ENCODE results near the gene PGAM1.

PGAM1 gene

DNA sequence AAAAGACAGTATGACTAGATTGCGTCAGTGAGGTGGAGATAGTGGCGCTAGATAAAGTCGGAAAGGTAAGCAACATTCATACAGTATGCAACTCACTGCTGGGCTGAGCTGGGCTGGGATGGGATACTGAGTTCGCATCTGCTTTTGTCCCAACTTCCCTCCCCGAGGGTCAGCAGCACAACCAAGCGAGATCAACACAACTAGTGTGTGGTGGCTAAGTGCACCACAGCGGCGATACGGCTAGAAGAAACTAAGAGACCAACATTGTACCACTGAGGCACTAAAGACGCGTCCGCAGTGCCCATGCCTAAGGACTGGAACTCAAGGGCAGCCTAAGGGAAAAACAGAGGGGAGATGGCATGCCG is 19.3 kb downstream of the PGAM1 start:
- Histone ChIP-seq H3K36me3 (ENCODE audit: control insufficient read depth, low read depth, low read length) (peaks cover 21% of the 10 kb centered on the region), H3K4me1 (ENCODE audit: control insufficient read depth, low read depth, low read length) (peaks cover 3% of the 10 kb centered on the region), H3K27ac (ENCODE audit: low read length) (peak overlapping the region; percentile 87), H3K27me3 (ENCODE audit: control insufficient read depth, insufficient read depth, low read length) (no peaks in the 10 kb centered on the region), H3K4me3 (ENCODE audit: low read length) (peak overlapping the region; percentile 99), H3K9ac (ENCODE audit: low read length) (peak overlapping the region; percentile 93), H3K9me3 (ENCODE audit: control insufficient read depth, low read depth, low read length) (no peaks in the 10 kb centered on the region)

DNA sequence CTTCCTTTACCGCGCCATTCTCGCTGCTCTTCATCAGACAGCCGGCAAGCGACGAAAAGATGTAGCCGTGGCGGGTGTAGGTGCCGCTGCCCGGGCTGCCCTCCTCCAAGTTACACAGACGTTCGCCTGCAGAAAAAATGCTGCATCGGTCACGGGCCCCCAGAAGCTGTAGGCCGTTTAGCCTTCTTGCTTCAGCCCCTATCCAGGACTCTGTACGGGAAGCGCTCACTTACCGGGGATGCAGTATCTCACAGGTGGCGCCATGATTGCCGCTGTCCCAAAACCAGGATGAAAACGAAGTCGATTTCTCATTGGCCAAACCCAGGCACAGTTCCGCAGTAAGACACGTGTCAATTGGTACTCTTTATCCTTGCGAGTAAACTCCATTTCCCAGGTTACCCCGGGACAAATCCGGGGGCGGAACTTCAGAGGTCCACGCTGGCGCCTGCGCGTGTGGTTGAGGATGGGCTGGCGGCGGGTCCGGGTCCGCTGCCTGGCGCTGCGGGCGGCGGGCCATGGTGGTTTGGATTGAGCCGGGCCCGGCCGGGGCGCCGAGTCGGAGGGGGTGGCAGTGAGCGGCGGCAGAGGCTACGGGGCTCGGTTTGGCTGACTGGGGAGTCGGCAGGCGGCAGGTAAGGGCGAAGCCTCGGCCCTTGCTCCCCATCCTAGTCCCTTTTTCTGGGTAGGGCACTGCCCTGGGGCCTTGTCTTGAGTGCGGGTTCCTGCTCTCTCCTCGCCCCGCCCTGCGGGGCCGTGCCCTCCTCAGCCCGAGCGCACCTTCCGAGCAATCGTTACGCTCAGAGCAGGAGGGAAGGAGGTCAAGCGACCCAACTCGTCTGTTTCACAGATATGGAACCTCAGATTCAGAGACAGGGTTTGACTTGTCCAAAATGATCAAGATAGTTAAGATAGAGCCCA is 20.0 kb downstream of the PGAM1 start, which contains the start of the genes EXOSC1 and ZDHHC16:
EXOSC1 (minus strand) TSS at position 285 of the 918 bp plus-strand sequence; CDS start at position 264, 21 bp downstream.
ZDHHC16 (plus strand) TSS at position 454 of the 918 bp plus-strand sequence. CDS start 5,501 bp downstream, outside the sequence.
- H3K9me3 ChIP-seq (ENCODE audit: control insufficient read depth, low read depth, low read length): no peaks in the 10 kb centered on the region
- H3K4me3 ChIP-seq (ENCODE audit: low read length): peak within 1 kb of the TSS; percentile 99
- peaks cover 17% of the 10 kb centered on the region for H3K36me3 ChIP-seq (ENCODE audit: control insufficient read depth, low read depth, low read length)
- peaks cover 3% of the 10 kb centered on the region for H3K4me1 ChIP-seq (ENCODE audit: control insufficient read depth, low read depth, low read length)
- peak within 1 kb of the TSS; percentile 87 for H3K27ac ChIP-seq (ENCODE audit: low read length)
- peak within 1 kb of the TSS; percentile 93 for H3K9ac ChIP-seq (ENCODE audit: low read length)
- no peaks in the 10 kb centered on the region for H3K27me3 ChIP-seq (ENCODE audit: control insufficient read depth, insufficient read depth, low read length)

DNA sequence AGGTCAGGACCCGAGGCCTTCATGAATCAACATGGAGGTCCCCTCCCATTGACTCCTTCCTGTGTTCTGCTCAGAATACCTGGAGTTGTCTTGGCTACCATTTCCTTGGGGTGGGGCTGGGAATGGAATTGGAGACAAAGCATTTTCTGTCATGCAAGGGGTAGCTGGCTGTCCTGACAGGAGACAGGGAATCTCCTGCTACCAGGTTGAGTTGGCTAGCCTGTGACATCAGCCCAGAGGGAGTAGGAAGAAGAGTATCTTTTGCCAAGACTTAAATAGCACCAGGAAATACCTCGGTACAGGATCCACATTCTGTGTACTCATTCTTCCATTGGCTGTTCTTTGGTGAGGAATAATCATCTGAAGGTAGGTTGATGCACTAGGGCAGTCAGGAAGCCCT is 24.8 kb downstream of the PGAM1 start:
- Histone ChIP-seq H3K27me3 (ENCODE audit: control insufficient read depth, insufficient read depth, low read length) (no peaks in the 10 kb centered on the region), H3K27ac (ENCODE audit: low read length) (no peak overlapping the region), H3K36me3 (ENCODE audit: control insufficient read depth, low read depth, low read length) (peaks cover 37% of the 10 kb centered on the region), H3K9me3 (ENCODE audit: control insufficient read depth, low read depth, low read length) (no peaks in the 10 kb centered on the region), H3K4me1 (ENCODE audit: control insufficient read depth, low read depth, low read length) (no peaks in the 10 kb centered on the region), H3K4me3 (ENCODE audit: low read length) (no peak overlapping the region), H3K9ac (ENCODE audit: low read length) (no peak overlapping the region)

DNA sequence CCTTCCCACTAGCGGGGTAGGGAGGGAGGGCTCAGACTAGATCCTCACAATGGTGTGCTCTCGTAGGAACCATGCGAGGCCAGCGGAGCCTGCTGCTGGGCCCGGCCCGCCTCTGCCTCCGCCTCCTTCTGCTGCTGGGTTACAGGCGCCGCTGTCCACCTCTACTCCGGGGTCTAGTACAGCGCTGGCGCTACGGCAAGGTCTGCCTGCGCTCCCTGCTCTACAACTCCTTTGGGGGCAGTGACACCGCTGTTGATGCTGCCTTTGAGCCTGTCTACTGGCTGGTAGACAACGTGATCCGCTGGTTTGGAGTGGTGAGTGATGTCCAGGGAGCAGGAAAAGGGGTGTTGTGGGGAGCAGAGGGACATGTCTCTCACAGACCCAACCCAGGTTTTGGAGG is 25.6 kb downstream of the PGAM1 start:
- Histone ChIP-seq H3K36me3 (ENCODE audit: control insufficient read depth, low read depth, low read length) (peaks cover 45% of the 10 kb centered on the region), H3K9me3 (ENCODE audit: control insufficient read depth, low read depth, low read length) (no peaks in the 10 kb centered on the region), H3K4me3 (ENCODE audit: low read length) (no peak overlapping the region), H3K27me3 (ENCODE audit: control insufficient read depth, insufficient read depth, low read length) (no peaks in the 10 kb centered on the region), H3K9ac (ENCODE audit: low read length) (no peak overlapping the region), H3K4me1 (ENCODE audit: control insufficient read depth, low read depth, low read length) (no peaks in the 10 kb centered on the region), H3K27ac (ENCODE audit: low read length) (no peak overlapping the region)

DNA sequence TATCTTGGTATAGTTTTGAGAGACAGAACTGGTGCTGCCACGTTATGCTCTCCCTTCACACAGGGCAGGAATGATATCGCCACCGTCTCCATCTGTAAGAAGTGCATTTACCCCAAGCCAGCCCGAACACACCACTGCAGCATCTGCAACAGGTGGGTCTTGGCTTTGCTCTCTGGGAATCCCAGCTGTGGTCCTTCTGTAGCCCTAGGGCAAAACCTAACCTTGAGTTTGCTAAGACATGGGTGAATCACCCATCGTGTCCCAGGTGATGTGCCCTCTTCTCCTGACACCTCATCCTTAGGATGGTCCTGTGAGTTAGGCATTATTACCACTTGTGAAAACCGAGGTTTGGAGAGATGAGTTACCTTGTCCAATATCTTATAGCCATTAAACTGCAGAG is 26.4 kb downstream of the PGAM1 start:
- H3K27ac ChIP-seq (ENCODE audit: low read length): no peak overlapping the region
- no peak overlapping the region for H3K4me3 ChIP-seq (ENCODE audit: low read length)
- H3K9me3 ChIP-seq (ENCODE audit: control insufficient read depth, low read depth, low read length): no peaks in the 10 kb centered on the region
- no peak overlapping the region for H3K9ac ChIP-seq (ENCODE audit: low read length)
- H3K27me3 ChIP-seq (ENCODE audit: control insufficient read depth, insufficient read depth, low read length): no peaks in the 10 kb centered on the region
- H3K4me1 ChIP-seq (ENCODE audit: control insufficient read depth, low read depth, low read length): no peaks in the 10 kb centered on the region
- peaks cover 52% of the 10 kb centered on the region for H3K36me3 ChIP-seq (ENCODE audit: control insufficient read depth, low read depth, low read length)

DNA sequence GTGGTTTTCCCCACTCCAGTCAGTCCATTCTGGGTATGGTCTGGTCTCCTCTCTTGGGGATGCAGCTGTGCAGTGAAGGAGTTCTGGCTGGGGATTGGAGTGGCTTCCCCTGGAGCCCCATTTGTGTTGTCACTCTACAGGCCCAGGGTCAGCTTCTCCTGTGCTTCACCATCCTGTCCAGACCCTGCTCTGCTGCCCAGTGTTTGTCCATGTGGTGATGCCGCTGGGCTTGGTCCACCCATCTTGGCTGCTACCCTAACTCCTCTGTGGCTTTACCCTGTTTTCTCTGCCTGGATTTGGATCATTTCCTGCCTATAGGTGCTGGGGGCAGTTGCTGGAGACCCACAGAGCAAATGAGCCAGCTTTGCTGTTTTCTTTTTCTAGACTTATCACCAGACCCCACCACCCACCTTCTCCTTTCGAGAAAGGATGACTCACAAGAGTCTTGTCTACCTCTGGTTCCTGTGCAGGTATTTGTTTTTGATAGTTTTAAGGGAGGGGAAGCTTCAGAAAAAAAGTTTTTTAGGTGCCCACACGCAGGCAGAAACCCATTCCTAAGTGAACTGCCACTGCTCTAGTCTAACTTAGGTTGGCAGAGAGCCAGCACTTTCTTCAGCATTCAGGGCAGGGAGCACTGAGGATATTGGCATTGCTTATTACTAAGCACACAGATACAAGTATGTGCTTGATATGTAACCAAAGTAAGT is 28.5 kb downstream of the PGAM1 start:
- H3K27me3 ChIP-seq (ENCODE audit: control insufficient read depth, insufficient read depth, low read length): no peaks in the 10 kb centered on the region
- H3K4me3 ChIP-seq (ENCODE audit: low read length): no peak overlapping the region
- peaks cover 68% of the 10 kb centered on the region for H3K36me3 ChIP-seq (ENCODE audit: control insufficient read depth, low read depth, low read length)
- no peak overlapping the region for H3K27ac ChIP-seq (ENCODE audit: low read length)
- no peaks in the 10 kb centered on the region for H3K9me3 ChIP-seq (ENCODE audit: control insufficient read depth, low read depth, low read length)
- H3K4me1 ChIP-seq (ENCODE audit: control insufficient read depth, low read depth, low read length): no peaks in the 10 kb centered on the region
- no peak overlapping the region for H3K9ac ChIP-seq (ENCODE audit: low read length)

DNA sequence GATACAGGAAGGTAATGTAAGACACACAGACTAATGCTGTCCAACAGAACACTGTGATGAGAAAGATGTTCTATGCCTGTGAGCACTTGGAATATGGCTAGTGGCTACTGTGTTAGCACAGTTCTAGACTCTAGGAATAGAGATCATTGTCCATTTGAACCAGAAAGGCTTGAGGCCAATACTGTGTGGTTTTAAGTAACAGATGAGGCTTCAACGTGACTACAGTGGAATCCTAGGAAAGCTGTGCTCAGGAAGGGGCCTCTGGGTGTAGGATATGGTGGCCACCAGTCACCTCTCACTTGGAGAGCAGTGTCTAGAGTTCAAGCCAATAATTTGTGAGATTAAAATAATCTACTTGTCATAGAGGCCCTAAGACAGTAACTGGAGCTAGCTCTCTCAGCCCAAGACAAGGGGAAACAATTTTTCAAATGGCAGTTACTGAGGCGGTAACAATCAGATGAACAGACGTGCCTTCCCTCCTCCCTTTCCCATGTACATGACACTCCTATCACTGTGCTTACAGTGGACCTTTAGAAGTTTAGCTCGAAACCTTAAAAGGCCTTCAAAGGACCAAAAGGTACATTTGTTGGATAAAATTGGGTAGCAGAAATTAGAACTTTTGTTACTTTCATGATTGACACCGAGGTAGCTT is 30.2 kb downstream of the PGAM1 start:
- H3K9me3 ChIP-seq (ENCODE audit: control insufficient read depth, low read depth, low read length): no peaks in the 10 kb centered on the region
- H3K4me3 ChIP-seq (ENCODE audit: low read length): no peak overlapping the region
- H3K4me1 ChIP-seq (ENCODE audit: control insufficient read depth, low read depth, low read length): no peaks in the 10 kb centered on the region
- H3K27me3 ChIP-seq (ENCODE audit: control insufficient read depth, insufficient read depth, low read length): no peaks in the 10 kb centered on the region
- H3K27ac ChIP-seq (ENCODE audit: low read length): no peak overlapping the region
- no peak overlapping the region for H3K9ac ChIP-seq (ENCODE audit: low read length)
- peaks cover 83% of the 10 kb centered on the region for H3K36me3 ChIP-seq (ENCODE audit: control insufficient read depth, low read depth, low read length)

DNA sequence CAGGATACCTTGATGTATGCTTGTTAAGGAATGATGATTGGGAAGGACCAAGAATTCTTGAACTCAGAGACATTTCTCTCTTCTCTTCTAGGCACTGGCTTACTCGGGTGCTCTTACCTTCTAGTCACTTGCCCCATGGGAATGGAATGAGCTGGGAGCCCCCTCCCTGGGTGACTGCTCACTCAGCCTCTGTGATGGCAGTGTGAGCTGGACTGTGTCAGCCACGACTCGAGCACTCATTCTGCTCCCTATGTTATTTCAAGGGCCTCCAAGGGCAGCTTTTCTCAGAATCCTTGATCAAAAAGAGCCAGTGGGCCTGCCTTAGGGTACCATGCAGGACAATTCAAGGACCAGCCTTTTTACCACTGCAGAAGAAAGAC is 30.7 kb downstream of the PGAM1 start:
- Histone ChIP-seq H3K9me3 (ENCODE audit: control insufficient read depth, low read depth, low read length) (no peaks in the 10 kb centered on the region), H3K36me3 (ENCODE audit: control insufficient read depth, low read depth, low read length) (peaks cover 86% of the 10 kb centered on the region), H3K9ac (ENCODE audit: low read length) (no peak overlapping the region), H3K4me3 (ENCODE audit: low read length) (no peak overlapping the region), H3K4me1 (ENCODE audit: control insufficient read depth, low read depth, low read length) (no peaks in the 10 kb centered on the region), H3K27ac (ENCODE audit: low read length) (no peak overlapping the region), H3K27me3 (ENCODE audit: control insufficient read depth, insufficient read depth, low read length) (no peaks in the 10 kb centered on the region)

DNA sequence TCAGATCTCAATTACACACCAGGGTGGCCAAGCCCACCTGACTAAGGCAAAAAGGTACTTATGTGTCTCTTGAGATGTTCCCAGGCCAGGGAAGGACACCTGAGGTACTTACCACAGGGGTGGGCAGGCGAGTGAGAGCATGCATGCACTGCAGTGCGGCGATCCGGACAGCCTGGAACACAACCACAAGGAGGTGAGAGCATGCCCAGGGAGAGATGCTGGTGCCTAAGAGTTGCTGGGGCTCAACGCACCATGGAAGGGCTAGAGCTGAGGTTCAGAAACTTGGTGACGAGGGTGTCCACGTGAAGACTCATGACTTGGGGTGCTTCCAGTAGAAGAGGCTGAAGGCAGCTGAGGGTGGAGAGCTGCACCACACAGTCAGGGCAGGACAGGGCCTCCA is 33.1 kb downstream of the PGAM1 start:
- Histone ChIP-seq H3K36me3 (ENCODE audit: control insufficient read depth, low read depth, low read length) (peaks cover 87% of the 10 kb centered on the region), H3K9ac (ENCODE audit: low read length) (no peak overlapping the region), H3K27me3 (ENCODE audit: control insufficient read depth, insufficient read depth, low read length) (no peaks in the 10 kb centered on the region), H3K9me3 (ENCODE audit: control insufficient read depth, low read depth, low read length) (no peaks in the 10 kb centered on the region), H3K4me1 (ENCODE audit: control insufficient read depth, low read depth, low read length) (no peaks in the 10 kb centered on the region), H3K4me3 (ENCODE audit: low read length) (no peak overlapping the region), H3K27ac (ENCODE audit: low read length) (no peak overlapping the region)

DNA sequence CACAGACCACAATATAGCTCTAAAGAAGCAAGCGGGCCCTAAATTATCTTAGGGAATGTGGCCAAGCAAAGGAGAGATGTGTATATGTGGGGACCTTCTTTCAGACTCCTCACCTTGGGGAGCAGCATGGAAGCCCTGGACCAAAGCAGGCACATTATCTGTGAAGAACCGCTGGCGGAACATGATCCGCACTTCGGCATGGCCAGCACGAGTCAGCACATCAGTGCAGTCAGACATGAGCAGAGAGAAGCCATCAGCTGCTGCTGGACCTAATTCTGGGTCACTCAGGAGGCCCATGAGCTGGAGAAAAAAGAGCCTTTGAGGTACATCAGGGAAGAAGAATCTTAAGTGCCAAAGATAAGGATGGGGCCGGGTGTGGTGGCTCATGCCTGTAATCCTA is 33.9 kb downstream of the PGAM1 start:
- Histone ChIP-seq H3K9me3 (ENCODE audit: control insufficient read depth, low read depth, low read length) (no peaks in the 10 kb centered on the region), H3K4me1 (ENCODE audit: control insufficient read depth, low read depth, low read length) (no peaks in the 10 kb centered on the region), H3K4me3 (ENCODE audit: low read length) (no peak overlapping the region), H3K36me3 (ENCODE audit: control insufficient read depth, low read depth, low read length) (peaks cover 85% of the 10 kb centered on the region), H3K9ac (ENCODE audit: low read length) (no peak overlapping the region), H3K27me3 (ENCODE audit: control insufficient read depth, insufficient read depth, low read length) (no peaks in the 10 kb centered on the region), H3K27ac (ENCODE audit: low read length) (no peak overlapping the region)

DNA sequence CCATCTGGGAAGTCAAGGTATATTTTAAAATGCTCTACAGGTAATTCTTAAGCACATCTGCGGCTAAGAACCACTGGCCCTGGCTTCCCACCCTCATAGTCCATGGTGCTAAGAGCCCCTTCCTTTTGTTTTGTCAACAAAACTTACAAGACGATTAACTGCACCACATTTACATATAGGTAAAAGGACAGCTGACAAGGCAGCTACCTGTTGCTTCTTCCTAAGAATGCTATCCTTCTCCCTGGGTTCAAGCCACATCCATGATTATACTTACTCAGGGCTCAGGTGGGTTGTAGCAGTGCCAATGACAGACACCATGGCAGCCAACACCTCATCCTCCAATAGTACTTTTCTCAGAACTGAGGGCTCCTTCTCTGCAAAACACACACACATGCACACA is 36.3 kb downstream of the PGAM1 start:
- no peaks in the 10 kb centered on the region for H3K9me3 ChIP-seq (ENCODE audit: control insufficient read depth, low read depth, low read length)
- H3K27me3 ChIP-seq (ENCODE audit: control insufficient read depth, insufficient read depth, low read length): no peaks in the 10 kb centered on the region
- no peak overlapping the region for H3K4me3 ChIP-seq (ENCODE audit: low read length)
- H3K9ac ChIP-seq (ENCODE audit: low read length): no peak overlapping the region
- H3K4me1 ChIP-seq (ENCODE audit: control insufficient read depth, low read depth, low read length): no peaks in the 10 kb centered on the region
- peaks cover 80% of the 10 kb centered on the region for H3K36me3 ChIP-seq (ENCODE audit: control insufficient read depth, low read depth, low read length)
- H3K27ac ChIP-seq (ENCODE audit: low read length): no peak overlapping the region
